GM12801 (cell line): ENCODE measurements around the gene ARPC2.

Source experiments
- CTCF ChIP-seq: IDR thresholded peaks from one replicate; pipeline ENCODE4 v1.5.1; 2011; ENCODE audit warnings: control low read depth; ENCODE audit not compliant: insufficient read length; ENCODE audit errors: extremely low read depth

The ARPC2 gene

DNA sequence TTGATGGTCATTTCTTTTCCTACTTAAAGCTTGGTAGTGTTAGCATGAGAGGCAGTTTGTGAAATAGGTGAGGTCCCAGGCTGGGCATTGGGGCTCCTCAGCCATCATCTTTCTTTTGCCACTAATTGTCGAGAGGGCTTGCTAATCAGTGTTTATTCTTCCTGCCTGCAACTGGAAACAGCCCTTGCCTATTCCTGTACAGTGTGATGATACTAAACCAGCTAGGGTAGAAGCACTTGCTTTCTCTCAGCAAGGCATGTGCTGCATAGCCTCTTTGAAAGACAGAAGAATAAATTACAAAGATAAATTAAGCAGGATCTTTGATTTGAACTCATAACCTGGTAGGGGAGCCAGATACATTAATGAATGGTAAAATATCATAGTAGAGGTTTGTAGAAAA is 27.2 kb downstream of the ARPC2 start:
- no peak for TF ChIP-seq CTCF

- TF ChIP-seq CTCF = no peak
Measured at GRCh38 chr2:218244665-218245064, 27.7 kb downstream of the ARPC2 start.

DNA sequence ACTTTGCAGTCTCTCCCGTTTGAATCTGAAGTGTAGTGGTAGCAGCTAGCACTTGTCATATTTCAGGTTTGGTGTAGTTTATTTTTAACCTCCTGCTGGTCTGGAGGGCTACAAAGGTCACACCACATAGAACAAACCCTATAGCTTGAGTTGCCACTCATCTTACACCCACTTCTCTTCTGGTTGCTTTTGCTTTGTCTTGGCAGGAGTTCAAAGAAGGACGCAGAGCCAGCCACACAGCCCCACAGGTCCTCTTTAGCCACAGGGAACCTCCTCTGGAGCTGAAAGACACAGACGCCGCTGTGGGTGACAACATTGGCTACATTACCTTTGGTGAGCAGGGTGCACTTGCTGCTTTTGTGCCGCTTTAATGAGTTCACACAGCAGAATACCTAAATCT is 28.2 kb downstream of the ARPC2 start:
- no peak for TF ChIP-seq CTCF

GRCh38 chr2:218249691-218250090 is 32.7 kb downstream of the ARPC2 start:
- no peak for TF ChIP-seq CTCF

DNA sequence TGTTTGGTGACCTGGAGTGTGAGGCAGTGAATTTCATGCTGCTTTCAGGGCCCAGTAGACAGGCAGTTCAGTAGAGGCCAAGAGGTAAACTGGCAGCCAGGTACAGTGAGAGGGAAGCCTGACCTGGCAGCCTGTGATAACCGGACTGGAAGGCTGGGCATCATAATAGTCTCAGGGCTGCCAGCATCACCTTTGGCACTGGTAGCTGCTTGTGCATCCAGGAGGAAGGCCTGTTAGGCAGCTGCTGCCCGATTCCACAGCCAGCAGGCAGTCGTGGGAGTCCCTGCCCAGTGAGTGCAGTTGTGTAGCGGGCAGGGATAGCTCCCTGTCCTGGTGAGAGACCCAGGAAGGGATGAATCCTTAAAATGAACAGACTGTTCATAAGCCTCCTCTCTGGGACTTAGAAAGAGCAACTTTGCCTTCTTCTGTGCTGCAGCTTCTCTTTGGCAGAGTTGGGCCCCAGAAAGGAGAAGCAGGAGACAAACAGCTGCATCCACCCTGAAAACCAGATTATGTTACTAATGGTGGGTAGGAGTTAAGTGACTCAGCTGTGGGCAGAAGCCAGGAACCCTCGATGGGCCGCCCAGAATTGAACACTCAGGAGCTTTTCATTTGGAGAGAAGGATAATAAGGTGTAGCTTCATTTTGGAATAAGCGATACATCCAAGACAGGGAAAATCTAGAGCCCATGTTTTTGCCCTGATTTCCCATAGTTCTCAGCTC is 35.7 kb downstream of the ARPC2 start:
- TF ChIP-seq CTCF = no peak

DNA sequence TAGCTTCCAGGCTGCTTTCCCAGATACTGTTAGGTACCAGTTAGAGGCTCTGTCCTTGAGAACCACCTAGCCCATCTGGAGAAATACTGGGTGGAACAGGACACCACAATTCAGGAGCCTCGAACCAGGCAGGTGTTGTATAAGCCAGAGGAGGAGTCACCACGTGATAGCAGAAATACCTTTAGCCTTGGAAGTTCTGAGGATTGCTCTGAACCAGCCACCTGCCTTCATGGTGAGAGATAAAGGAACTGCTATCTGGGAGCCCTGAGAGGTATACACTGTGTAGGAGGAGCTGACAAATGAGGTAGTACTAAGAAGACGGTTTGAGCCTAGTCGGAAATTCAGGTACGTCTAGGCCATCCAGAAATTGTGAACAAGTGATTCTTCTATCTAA is 36.2 kb downstream of the ARPC2 start:
- TF ChIP-seq CTCF = no peak

GRCh38 chr2:218255446-218255845 is 38.5 kb downstream of the ARPC2 start:
- no peak for TF ChIP-seq CTCF
